HG03066 (cell line): ENCODE data around the gene NCBP2.
"Not testable (repeated sequence)": the region's sequence is repeated elsewhere in the genome, so short reads cannot be mapped to it uniquely, and the experiment has no call there.

ENCODE experiments used
- ATAC-seq: cut with Tn5 transposase; IDR thresholded peaks from one replicate; pipeline ENCODE4 v1.9.1; 2021; ENCODE audit warnings: low read depth; ENCODE audit not compliant: unreplicated experiment

Gene NCBP2

DNA sequence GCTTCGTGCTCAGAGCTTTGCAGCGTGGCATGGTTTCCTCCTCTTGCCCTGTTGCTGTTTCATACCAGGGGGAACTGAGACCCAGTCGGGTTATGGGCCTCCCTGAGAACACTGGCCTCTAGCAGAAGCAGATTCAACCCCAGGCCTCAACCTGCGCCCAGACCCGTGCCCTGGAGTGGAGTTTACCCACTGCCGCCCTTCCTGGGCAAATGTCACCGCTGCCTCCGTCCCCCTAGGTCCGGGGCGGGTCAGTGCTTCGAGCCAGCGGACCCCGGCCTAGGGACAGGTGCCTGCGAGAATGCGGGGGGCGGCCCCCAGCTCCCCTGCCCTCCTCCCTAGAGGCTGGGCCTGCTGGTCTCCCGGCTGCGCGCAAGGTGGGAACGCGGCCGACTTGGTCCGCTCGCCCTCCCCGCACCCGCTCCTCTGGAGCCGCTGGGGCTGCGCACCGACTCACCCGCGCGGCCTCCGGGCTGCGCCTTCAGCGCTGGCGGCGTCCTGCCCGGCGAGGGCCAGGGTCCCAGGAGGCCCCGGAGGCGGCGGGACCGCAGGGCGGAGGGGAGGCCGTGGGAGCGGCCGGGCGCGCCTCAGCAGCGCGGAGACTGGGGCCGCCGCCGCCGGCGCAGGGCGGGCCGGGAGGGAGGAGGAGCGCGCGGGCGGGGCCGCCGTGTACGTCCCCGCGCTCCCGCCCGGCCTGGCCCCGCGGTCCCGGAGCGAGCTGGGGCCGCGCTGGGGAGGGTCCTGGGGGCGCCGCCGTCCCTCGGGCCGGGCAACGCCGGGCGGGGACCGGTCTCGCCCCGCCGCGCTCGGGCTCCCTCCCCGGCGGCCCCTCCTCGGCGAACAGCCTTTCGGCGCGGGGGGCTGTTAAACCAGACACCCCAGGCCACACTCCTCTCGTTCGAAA, 26.2 kb upstream of the NCBP2 start, which contains the start of gene PIGZ:
TSS of gene PIGZ (minus strand) at position 601 of the 901 bp plus-strand sequence. CDS start 16,802 bp downstream, outside the sequence.
- ATAC-seq, result peak; percentile 70

DNA sequence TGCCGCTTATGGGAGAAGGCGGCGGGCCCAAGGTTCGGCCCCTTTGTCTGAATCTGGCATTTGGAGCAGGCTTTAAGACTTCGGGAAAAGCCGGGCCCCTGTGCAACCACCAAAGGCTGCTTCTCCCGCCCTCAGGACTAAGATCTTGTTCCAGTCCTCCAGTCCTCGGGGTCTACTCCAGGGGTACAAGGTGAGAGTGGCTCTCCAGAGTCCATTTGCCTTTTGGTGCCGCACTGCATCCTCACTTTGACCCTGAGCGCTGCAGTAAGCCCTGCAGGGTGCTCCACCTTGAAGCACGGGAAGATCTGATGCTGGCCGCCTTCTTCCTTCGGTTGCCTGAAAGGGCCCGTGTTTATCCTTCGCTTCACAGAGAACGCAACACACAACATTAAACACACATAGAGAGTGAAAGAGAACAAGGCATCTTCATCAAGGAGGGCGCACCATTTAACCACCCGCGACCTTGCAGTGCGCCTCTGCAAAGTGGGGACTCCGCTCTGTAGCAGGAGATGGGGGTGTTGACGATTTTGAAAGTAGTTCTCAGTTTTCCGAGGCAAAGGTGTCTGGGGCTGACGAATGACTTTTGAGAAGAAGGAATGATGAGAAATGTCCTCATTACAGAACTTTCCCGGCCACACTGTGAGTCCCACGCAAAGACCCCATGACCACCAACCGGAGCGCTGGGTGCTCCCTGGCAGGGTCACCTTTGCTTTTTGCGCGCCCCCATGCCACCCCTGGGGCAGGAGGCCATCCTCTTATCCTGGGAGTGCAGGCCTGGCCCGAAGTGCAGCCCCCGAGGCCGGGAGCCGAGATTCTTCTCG, 25.3 kb upstream of the NCBP2 start:
- no peak for ATAC-seq

DNA sequence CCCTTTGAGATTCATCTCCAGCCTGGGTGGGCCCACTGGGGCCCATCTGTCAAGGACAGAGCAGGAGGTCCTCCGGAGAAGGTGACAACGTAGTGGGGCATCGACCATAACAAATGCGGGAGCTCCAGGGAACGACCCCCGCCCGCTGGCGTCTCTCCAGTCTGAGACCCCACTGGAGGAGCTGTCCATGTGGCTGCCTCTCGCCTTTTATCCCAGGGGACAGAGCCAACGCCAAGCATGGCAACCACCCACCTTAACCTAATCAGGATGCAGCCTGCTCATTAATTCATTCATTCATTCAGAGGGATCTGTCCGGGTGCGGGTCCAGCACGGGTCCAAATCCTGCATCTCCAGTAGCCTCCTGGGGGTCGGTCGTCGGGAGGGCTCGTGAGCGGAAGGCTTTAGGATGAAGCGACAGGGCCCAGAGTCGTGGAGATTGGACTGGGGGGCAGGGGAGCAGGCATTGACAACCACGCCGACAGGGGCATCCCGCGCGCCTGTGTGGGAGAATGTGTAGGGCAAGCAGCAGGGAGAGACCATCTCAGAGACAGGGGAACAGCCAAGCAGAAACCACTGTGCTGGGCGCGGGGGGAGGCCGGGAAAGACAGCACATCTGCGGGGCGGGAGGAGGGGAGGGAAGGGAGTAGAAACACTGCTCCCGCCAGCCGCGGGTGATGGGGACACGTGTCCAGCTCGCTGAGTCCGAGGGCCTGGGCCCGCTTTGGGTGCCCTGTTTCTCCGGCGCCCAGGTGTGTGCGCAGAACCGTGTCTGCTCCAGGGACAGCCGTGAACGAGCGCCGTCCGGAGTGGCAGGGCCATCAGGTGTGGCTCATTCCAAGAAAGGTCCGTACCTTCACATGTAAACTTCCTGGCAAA, 24.4 kb upstream of the NCBP2 start:
- ATAC-seq, result no peak

DNA sequence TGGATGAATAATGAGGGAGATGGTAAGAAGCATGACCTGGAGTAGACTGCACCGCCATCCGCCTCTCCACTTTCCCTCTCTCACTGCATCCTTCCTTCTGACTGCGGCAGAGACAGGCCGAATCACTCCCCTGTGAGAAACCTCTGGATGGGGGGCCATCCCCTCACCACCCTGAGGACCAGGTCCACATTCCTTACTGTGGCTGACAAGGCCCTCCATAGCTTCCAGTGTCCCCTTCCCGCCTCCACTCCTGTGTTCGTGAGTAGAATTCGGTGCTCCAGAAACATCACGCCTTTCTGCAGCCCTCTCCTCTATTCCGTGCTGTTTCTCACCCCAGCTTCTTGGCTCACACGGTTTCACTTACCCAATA, 23.5 kb upstream of the NCBP2 start:
- no peak for ATAC-seq

DNA sequence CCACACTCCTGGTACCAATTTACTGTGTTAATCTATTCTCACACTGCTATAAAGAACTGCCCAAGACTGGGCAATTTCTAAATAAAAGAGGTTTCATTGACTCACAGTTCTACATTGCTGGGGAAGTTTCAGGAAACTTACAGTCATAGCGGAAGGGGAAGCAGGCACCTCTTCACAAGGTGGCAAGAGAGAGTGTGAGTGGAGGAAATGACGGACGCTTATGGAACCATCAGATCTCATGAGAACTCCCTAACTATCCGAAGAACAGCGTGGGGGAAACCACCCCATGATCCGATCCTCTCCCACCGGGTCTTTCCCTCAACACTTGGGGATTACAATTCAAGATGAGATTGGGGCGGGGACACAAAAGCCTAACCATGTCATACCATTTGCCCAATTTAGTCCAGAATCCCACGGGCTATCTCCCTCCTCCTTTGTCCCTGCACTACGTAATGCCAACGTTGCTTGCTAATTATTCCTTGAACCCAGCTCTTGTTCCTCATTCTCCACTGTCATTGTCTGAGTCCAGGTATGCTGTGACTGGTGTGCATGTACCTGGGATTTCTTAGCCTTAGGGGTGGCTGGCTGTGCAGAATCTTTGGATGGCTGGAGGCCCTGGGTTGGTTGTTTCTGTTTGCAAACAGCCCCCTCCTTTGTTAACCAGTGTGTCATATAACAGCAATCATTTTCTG, 22.9 kb upstream of the NCBP2 start:
- ATAC-seq, result no peak

DNA sequence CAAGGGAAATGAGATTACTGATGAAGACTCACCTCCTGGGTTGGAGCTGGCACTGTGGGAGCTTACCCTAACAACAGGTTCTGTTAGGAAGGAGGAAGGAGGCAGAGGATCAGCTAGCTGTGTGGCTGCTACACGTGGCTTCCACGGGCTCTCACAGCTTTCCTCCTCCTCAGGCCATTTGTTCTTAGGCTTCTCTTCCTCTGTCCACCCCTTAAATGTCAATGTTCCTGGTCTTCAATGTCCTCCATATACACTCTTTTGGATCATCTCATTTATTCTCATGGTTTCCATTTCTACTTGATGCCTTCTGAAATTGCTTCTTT, 21.3 kb upstream of the NCBP2 start:
- no peak for ATAC-seq

DNA sequence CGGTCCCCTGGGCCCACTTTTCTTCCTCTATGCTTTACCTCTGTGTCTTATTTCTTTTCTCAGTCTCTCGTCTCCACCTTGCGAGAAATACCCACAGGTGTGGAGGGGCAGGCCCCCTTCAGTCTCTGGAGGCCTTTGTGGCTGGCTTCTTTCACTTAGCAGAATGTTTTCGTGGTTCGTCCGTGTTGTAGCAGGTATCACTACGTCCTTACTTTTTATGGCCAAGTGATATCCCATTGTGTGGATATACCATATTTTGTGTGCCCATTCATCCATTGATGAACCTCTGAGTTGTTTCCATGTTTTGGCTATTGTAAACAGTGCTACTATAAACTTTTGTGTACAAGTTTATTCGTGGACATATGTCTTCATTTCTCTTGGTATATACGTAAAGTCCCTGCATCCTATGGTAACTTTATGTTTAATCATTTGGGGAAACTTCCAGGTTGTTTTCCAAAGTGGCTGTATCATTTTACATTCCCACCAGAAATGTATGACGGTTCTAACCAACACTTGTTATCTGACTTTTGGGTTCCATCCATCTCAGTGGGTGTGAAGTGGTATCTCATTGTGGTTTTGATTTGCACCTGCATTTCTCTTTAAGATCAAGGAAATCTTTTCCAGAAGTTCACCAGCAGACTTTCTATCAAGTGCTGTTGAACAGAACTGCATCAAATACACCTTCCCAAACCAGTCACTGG, 20.8 kb upstream of the NCBP2 start:
- ATAC-seq, result no peak

DNA sequence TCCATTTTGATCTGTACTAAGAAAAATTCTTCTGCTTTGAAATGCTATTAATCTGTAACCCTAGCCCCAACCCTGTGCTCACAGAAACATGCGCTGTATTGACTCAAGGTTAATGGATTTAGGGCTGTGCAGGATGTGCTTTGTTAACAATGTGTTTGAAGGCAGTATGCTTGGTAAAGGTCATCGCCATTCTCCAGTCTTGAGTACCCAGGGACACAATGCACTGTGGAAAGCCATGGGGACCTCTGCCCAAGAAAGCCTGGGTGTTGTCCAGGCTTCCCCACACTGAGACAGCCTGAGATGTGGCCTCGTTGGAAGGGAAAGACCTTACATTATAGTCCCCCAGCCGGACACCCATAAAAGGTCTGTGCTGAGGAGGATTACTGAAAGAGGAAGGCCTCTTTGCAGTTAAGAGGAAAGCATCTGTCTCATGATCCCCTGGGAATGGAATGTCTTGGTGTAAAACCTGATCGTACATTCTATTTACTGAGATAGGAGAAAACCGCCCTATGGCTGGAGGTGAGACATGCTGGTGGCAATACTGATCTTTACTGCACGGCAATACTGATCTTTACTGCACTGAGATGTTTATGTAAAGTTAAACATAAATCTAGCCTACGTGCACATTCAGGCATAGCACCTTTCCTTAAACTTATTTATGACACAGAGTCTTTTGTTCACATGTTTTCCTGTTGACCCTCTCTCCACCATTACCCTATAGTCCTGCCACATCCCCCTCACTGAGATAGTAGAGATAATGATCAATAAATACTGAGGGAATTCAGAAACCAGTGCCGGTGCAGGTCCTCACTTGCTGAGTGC, 20.0 kb upstream of the NCBP2 start:
- ATAC-seq, result no peak

DNA sequence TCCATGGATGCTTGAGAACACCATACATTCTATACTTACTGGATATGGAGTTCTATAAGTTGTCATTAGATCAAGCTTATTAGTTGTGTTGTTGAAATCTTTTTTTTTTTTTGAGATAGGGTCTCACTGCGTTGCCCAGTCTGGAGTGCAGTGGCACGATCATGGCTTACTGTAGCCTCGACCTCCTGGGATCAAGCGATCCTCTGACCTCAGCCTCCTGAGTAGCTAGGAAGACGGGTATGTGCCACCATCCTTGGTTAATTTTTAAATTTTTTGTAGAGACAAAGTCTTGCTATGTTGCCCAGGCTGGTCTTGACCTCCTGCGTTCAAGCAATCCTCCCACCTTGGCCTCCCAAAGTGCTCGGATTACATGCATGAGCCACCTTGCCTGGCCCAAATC, 12.5 kb upstream of the NCBP2 start:
- ATAC-seq, result no peak

DNA sequence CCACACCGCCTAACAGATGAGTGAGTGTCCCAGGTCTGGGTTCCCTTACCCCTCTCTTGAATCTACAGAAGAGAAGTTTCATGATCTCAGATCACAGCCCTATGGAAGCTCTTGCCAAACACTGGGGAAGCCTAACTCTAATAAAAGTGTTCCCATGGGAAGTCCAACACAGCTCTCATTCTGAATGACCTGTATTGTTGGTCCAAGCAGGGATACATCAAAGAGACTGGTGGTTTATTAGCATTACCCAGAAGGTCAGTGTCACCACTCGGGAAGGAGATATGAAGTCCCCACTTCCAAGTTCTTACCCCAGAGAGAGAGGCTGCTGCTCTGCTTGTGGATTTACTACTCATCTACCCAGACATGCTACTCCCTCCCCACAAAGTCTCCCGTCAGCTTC, 9.0 kb upstream of the NCBP2 start:
- no peak for ATAC-seq

DNA sequence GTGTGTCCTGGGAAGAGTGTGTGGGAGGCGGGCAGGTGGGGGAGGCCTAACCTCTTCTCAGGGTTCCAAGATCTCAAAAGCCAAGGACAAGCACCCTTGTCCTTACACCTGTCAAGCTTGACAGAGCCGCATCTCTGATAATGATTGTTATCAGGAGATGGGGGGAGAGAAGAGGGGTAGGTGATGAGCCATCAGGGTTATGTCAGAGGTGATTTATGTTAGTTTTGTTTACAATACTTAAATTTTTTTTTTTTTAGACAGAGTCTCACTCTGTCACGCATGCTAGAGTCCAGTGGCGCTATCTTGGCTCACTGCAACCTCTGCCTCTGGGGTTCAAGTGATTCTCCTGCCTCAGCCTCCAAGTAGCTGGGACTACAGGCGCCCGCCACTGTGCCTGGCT, 7.4 kb upstream of the NCBP2 start:
- no peak for ATAC-seq

DNA sequence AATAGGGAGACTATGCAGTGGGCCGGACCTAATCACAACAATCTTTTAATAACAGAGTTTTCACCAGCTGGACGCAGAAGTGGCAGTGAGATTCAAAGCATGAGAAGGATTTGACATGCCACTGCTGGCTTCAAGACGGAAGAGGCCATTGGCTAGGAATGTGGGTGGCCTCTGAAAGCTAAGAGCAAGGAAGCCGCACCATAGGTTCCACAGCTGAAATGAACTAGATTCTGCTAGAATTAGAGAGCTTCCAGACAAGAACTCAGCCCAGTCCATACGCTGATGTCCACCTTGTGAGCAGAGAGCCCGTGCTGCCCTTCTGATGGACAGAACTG, 6.9 kb upstream of the NCBP2 start:
- ATAC-seq, result no peak

DNA sequence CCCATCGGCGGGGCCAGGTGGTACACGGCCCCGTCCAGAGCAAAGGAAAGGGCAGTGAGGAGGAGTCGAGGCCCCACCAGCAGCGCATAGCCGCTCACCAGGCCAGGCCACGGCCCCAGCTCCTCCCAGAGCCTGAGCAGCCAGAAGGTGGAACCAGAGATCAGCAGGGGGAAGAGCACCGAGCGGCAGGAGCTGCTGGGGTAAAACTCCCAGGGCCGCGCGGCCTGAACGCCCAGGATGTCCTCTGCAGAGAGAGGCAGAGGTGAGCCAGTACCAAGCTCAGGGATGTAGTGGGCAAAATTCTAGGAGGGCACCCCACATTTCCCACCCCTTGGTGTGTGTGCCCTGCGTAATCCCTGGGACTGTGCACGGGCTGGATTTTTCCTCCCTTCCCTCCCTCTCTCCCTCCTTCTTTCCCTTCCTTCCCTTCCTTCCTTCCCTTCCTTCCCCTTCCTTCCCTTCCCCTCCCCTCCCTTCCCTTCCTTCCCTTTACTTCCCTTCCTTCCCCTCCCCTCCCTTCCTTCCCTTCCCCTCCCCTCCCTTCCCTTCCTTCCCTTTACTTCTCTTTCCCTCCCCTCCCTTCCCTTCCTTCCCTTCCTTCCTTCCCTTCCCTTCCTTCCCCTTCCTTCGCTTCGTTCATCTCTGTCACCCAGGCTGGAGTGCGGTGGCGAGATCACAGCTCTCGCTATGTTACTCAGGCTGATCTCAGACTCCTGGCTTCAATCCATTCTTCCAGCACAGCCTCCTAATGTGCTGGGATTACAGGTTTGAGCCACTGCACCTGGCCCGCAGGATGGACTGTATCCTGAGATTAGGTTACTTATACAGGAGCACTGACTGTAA, 6.3 kb upstream of the NCBP2 start:
- ATAC-seq, result no peak

DNA sequence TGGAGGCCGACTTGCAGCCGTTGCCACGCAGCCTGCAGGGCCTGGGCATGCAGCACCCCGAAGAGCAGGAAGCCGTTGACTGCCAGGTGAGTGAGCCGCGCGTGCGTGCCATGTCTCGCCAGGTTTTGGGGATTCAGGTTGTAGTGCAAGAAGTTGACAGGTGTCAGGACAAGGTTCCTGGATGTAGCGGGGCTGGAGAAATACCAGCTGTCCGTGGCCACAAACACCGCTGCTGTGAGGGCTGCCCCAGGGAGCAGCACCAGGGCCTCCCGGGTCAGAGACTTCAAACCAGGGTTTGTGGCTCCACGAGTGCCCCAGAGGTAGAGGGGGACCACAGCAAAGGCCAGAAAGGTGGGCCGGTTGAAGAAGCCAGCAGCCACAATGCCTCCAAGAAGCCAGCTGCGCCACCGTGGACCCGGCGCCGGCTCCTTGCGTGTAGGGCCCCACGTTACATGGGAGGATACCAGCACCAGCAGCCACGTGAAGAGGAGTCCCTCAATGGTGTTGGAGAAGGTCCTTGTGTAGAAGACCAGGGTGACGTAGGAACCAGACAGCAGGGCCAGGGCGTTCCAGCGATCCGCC, 5.6 kb upstream of the NCBP2 start:
- no peak for ATAC-seq

DNA sequence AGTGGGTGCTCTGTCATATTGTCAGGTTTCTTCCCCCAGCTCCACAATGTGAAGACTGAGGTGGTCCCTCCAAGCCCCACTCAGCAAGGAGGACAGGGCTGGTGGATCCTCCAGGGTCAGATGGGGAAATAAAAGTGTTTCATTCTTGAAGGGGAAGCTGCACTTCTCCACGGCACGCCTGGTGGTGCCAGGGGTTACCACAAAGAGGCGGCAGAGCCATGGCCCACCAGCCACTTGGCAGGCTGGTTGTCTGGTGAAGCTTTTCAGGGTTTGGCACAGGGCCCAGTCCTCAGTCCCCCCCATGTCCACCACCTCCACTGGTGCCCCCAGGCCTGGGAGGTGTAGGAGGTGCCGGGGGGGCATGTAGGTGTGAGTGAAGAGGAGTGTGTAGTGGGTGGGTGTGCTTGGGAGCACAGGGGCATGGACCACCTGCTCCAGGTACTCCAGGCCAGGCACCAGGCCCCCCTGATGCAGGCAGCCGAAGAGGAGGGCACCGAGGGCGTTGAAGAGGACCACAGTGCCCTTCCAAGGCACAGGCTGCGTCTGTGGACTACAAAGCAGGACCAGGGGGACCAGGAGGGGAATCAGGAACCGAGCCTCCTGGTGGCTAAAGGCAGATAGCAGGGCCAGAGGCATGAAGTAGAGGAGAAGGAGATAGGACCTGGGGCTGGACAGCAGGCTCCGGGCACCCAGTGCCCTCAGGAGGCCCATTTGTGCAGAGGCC, 5.0 kb upstream of the NCBP2 start:
- ATAC-seq, result no peak

DNA sequence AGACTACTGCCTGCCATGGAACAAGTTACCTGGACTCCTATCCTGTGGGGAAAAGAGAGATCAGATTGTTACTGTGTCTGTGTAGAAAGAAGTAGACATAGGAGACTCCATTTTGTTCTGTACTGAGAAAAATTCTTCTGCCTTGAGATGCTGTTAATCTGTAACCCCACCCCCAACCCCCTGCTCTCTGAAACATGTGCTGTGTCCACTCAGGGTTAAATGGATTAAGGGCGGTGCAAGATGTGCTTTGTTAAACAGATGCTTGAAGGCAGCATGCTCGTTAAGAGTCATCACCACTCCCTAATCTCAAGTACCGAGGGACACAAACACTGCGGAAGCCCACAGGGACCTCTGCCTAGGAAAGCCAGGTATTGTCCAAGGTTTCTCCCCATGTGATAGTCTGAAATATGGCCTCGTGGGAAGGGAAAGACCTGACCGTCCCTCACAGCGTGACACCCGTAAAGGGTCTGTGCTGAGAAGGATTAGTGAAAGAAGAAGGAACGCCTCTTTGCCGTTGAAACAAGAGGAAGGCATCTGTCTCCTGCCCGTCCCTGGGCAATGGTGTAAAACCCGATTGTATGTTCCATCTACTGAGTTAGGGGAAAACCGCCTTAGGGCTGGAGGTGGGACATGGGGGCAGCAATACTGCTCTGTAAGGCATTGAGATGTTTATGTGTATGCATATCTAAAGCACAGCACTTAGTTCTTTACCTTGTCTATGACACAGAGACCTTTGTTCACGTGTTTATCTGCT, 1.9 kb upstream of the NCBP2 start:
- ATAC-seq, result not testable (repeated sequence)
